ENCODE results near the gene SMCO4. TPM values are rescaled to one million over a fixed set of nuclear protein-coding genes. Genes with fewer than 3 reads are reported as not detected.

SMCO4 gene
- total RNA-seq, 1 experiment from 2014 or later: 8.5 TPM

GRCh38 chr11:93494357-93494756 lies 48.8 kb downstream of the SMCO4 start:
- Mint-ChIP-seq H3K27ac (ENCODE audit: low read depth, unreplicated experiment) (no peak overlapping the region), H3K4me3 (ENCODE audit: unreplicated experiment) (no peak overlapping the region), H3K27me3 (ENCODE audit: insufficient read depth, unreplicated experiment) (no peaks in the 10 kb centered on the region), H3K4me1 (ENCODE audit: insufficient read depth, unreplicated experiment) (peaks cover 7% of the 10 kb centered on the region), H3K9me3 (ENCODE audit: unreplicated experiment) (no peaks in the 10 kb centered on the region), H3K36me3 (ENCODE audit: insufficient read depth, unreplicated experiment) (no peaks in the 10 kb centered on the region)
- POLR2A ChIA-PET: no interaction called here
- DNase-seq (ENCODE audit: unreplicated experiment): no peak
- no TSS peak for BruUV-seq (replicated peaks)
- CTCF ChIA-PET: no interaction called here
- intact Hi-C loops (cut with micrococcal nuclease): no loop called here
- TF ChIP-seq, protein P1, sequence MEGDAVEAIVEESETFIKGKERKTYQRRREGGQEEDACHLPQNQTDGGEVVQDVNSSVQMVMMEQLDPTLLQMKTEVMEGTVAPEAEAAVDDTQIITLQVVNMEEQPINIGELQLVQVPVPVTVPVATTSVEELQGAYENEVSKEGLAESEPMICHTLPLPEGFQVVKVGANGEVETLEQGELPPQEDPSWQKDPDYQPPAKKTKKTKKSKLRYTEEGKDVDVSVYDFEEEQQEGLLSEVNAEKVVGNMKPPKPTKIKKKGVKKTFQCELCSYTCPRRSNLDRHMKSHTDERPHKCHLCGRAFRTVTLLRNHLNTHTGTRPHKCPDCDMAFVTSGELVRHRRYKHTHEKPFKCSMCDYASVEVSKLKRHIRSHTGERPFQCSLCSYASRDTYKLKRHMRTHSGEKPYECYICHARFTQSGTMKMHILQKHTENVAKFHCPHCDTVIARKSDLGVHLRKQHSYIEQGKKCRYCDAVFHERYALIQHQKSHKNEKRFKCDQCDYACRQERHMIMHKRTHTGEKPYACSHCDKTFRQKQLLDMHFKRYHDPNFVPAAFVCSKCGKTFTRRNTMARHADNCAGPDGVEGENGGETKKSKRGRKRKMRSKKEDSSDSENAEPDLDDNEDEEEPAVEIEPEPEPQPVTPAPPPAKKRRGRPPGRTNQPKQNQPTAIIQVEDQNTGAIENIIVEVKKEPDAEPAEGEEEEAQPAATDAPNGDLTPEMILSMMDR (IDR thresholded peaks at IDR 0.05; ENCODE audit: unreplicated experiment): no peak

DNA sequence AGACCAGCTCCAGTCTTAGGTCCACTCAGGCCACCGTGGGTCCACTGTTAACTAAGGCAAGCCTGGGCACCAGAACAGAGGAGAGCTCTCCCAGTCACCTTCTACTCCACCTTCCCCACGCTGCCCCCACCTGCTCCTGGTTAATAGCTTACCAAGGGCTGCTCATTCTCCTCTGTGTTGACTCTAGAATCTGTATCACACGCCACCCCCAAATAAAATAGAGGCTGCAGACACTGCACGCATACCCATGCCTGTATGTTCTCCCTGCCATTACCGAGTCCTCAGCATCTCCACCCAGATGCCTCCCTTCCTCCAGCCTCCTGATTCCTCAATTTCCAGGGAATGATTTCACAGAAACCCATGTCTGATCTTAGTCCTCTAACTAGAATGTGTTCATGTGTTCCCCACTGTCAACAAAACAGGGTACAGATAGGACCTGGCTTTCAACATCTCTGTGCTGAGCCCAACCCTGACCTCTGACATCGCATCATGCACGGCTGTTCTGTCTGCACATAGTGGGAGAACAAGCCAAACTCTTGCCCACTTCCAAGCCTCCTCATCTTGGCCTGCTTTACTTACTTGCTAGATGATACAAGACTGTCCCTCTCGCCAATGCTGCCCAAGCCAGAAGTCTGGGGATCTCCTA lies 49.8 kb downstream of the SMCO4 start:
- Mint-ChIP-seq H3K4me1 (ENCODE audit: insufficient read depth, unreplicated experiment) (no peaks in the 10 kb centered on the region), H3K9me3 (ENCODE audit: unreplicated experiment) (no peaks in the 10 kb centered on the region), H3K27me3 (ENCODE audit: insufficient read depth, unreplicated experiment) (no peaks in the 10 kb centered on the region), H3K4me3 (ENCODE audit: unreplicated experiment) (no peak overlapping the region), H3K36me3 (ENCODE audit: insufficient read depth, unreplicated experiment) (no peaks in the 10 kb centered on the region), H3K27ac (ENCODE audit: low read depth, unreplicated experiment) (no peak overlapping the region)
- ChIA-PET CTCF (interaction anchor here (0.6 kb wide), 1 partner anchor 161 kb away, joined by 4 read pairs; no protein-coding TSS in a partner anchor), POLR2A (no interaction called here)
- intact Hi-C loops (cut with micrococcal nuclease): no loop called here
- TF ChIP-seq, protein P1 (IDR thresholded peaks at IDR 0.05; ENCODE audit: unreplicated experiment): no peak
- no peak for DNase-seq (ENCODE audit: unreplicated experiment)
- no TSS peak for BruUV-seq (replicated peaks)

DNA sequence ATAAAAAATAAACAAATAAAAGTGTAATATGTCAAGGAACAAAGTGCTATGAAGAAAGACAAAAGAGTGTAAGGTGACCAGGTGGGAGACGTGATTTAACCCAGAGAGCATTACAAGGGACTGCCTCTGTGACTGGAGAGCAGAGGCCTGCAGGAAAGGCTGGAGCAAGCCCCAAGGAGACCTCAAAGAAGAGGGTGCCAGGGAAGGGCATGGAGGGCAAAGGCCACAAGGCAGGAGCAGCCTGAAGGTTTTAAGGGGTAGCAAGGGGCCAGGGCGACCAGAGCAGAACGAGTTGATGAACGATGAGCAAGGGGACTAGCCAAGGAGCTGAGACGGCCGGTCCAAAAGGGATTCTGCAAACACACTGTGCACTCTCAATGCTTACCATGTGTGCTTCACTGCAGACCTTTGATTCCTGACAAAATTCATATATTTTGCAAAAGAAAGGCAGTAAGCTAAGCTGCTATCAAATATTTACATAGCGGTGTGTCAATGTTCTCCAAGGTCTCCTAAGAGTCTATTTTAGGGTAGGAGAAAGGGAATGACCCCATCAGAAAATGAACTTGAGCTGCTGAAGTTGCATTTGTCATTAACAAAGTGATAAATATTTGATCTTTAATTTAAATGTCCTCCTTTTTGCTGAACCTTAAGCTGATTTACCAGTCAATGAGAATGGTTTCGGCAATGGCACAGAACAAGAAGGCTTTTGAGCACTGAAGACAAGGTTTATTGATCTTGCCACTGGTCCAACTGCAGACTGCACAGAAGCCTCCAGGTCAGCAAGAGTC lies 50.5 kb downstream of the SMCO4 start:
- no peaks in the 10 kb centered on the region for H3K9me3 Mint-ChIP-seq (ENCODE audit: unreplicated experiment)
- no TSS peak for BruUV-seq (replicated peaks)
- ChIA-PET CTCF (interaction anchor here (0.5 to 0.6 kb wide), 2 partner anchors 160 to 161 kb away, joined by 3 to 4 read pairs; no protein-coding TSS in a partner anchor), POLR2A (no interaction called here)
- intact Hi-C loops (cut with micrococcal nuclease): no loop called here
- no peaks in the 10 kb centered on the region for H3K27me3 Mint-ChIP-seq (ENCODE audit: insufficient read depth, unreplicated experiment)
- TF ChIP-seq, protein P1 (IDR thresholded peaks at IDR 0.05; ENCODE audit: unreplicated experiment): no peak
- DNase-seq (ENCODE audit: unreplicated experiment): no peak
- no peak overlapping the region for H3K27ac Mint-ChIP-seq (ENCODE audit: low read depth, unreplicated experiment)
- no peak overlapping the region for H3K4me3 Mint-ChIP-seq (ENCODE audit: unreplicated experiment)
- H3K4me1 Mint-ChIP-seq (ENCODE audit: insufficient read depth, unreplicated experiment): no peaks in the 10 kb centered on the region
- no peaks in the 10 kb centered on the region for H3K36me3 Mint-ChIP-seq (ENCODE audit: insufficient read depth, unreplicated experiment)

- Mint-ChIP-seq H3K4me1 (ENCODE audit: insufficient read depth, unreplicated experiment) (no peaks in the 10 kb centered on the region), H3K9me3 (ENCODE audit: unreplicated experiment) (no peaks in the 10 kb centered on the region), H3K36me3 (ENCODE audit: insufficient read depth, unreplicated experiment) (no peaks in the 10 kb centered on the region), H3K27ac (ENCODE audit: low read depth, unreplicated experiment) (no peak overlapping the region), H3K4me3 (ENCODE audit: unreplicated experiment) (no peak overlapping the region), H3K27me3 (ENCODE audit: insufficient read depth, unreplicated experiment) (no peaks in the 10 kb centered on the region)
- DNase-seq (ENCODE audit: unreplicated experiment): no peak
- BruUV-seq (replicated peaks): no TSS peak
- ChIA-PET POLR2A (no interaction called here), CTCF (interaction anchor here (0.5 kb wide), 1 partner anchor 161 kb away, joined by 3 read pairs; no protein-coding TSS in a partner anchor)
- TF ChIP-seq, protein P1 (IDR thresholded peaks at IDR 0.05; ENCODE audit: unreplicated experiment): no peak
- intact Hi-C loops (cut with micrococcal nuclease): no loop called here
These were observed 51.2 kb downstream of the SMCO4 start for GRCh38 chr11:93491973-93492372.
